IPS DF 6.9 (cell line): ENCODE measurements around the gene ENTPD1.
"Not testable (repeated sequence)": the region's sequence is repeated elsewhere in the genome, so short reads cannot be mapped to it uniquely, and the experiment has no call there.

ENCODE experiments used
- DNase-seq: peaks from one replicate; pipeline ENCODE4 v3.0.0-alpha.2; 2013; ENCODE audit warnings: low read depth, low spot score
- H3K27ac ChIP-seq: one replicate; pipeline ENCODE4 v1.5.1; 2013; ENCODE audit warnings: low read length, control low read depth
- H3K27me3 ChIP-seq: 2 replicates; pipeline ENCODE4 v1.6.1; 2013; ENCODE audit warnings: mild to moderate bottlenecking, low read length; ENCODE audit not compliant: control insufficient read depth, insufficient read depth
- H3K36me3 ChIP-seq: 2 replicates; pipeline ENCODE4 v1.6.1; 2013; ENCODE audit warnings: low read length; ENCODE audit not compliant: control insufficient read depth, insufficient read depth
- H3K4me1 ChIP-seq: 2 replicates; pipeline ENCODE4 v1.6.1; 2013; ENCODE audit warnings: low read length; ENCODE audit not compliant: control insufficient read depth, insufficient read depth
- H3K4me3 ChIP-seq: 2 replicates; pipeline ENCODE4 v1.5.1; 2013; ENCODE audit warnings: mild to moderate bottlenecking, low read length
- H3K9me3 ChIP-seq: 2 replicates; pipeline ENCODE4 v1.6.1; 2013; ENCODE audit warnings: low read length, inconsistent platforms; ENCODE audit not compliant: control insufficient read depth, insufficient read depth
- WGBS: extraction: QIAGEN DNeasy Blood & Tissue Kit; methylation state at CpG from one replicate; pipeline ENCODE4 v1.1.7; 2013; ENCODE audit warnings: mixed read lengths, missing lambda C conversion rate; ENCODE audit not compliant: insufficient read length, insufficient coverage; 5-methylcytosine and 5-hydroxymethylcytosine counted together

Gene ENTPD1

DNA sequence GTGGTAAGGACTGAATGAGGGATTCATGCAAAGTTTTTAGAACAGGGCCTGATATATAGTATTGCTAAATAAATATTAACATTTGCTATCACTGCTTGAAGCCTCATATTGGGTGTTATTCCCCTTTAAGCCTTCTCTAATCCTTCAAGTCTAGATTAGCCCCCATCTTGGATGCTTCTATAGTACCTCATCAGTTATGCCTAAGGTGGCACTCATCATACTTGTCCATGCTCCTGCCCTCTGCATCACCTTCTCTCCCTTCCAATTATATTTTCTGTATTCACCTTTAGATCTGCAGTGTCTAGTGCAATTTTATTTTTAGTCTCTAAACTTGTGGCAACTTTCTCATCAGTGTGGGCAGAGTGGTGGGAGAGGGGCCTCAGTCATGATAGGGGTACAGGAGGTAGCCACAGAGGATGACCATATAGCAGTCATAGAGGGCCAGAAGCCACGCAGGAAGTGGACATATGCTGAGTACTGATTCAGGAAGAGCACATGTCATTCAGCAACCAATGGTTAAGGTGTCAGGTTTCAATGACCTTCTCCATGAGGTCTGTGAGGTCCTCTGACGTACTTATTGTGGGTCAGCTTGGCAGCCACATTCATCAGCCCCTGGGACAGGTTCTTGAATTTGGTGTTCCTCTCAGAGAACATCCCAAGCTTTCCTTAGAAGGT, 2.5 kb downstream of the ENTPD1 start:
- Histone ChIP-seq H3K4me3 (no peak overlapping the region), H3K27ac (no peak overlapping the region), H3K9me3 (no peaks in the 10 kb centered on the region), H3K36me3 (no peaks in the 10 kb centered on the region), H3K4me1 (no peaks in the 10 kb centered on the region), H3K27me3 (no peaks in the 10 kb centered on the region)
- no CpG with 5 or more reads among the region's 2 CpGs for WGBS
- DNase-seq: no peak

DNA sequence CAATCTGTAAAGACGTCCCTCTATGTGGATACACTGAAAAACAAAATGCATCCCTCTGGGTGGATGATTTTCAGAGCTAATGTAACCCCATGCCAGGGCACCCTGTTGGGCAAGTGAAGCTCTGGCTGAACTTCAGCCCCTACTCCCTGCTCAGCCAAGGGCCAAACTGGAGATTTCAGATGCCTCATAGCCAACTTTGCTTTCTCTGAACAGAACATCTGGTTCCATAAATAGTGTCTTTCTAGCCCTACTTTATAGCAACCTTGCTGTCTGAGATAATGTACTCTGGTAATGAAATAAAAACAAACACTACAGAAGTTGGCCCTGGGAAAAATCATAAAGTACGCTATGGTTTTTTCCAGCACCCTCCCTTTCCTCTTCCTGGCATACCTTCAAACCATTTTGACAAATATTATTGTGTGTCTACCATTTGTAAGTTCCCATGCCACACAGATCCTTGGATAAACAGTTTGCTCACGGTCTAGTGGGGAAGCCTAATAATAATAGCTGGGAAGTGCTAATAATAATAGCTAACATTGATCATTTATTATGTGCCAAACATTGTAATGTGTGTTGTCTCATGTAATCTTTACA, 3.4 kb downstream of the ENTPD1 start:
- no peaks in the 10 kb centered on the region for H3K4me1 ChIP-seq
- WGBS: no CpG with 5 or more reads among the region's 3 CpGs
- no peaks in the 10 kb centered on the region for H3K27me3 ChIP-seq
- DNase-seq: no peak
- H3K36me3 ChIP-seq: no peaks in the 10 kb centered on the region
- no peak overlapping the region for H3K4me3 ChIP-seq
- no peaks in the 10 kb centered on the region for H3K9me3 ChIP-seq
- H3K27ac ChIP-seq: no peak overlapping the region

DNA sequence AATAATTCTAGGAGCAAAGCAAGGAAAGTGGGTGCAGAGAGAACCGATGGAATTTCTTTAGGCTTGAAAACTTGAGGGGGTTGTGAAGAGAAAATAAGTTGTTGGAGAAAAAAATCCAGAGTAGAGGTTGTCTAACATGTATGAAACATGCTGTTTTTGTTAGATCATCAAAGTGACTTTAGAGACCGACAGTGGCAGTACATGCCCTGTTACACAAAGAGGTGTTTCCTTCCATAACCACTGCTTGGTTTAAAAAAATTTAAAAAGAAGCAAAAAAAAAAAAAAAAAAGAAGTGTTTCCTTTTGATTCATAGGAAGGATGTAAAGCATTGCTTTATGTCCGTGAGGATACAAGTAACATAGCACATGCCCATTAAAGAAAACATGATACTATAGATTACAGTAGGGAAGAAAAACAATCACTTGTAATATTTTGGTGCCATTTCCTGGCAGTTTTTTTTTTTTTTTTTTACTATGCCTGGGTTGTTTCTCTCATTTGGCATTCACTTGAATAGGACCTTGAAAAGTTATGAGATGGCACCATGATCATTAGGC, 6.1 kb downstream of the ENTPD1 start:
- Histone ChIP-seq H3K27ac (no peak overlapping the region), H3K4me3 (no peak overlapping the region), H3K27me3 (no peaks in the 10 kb centered on the region), H3K9me3 (no peaks in the 10 kb centered on the region), H3K4me1 (no peaks in the 10 kb centered on the region), H3K36me3 (no peaks in the 10 kb centered on the region)
- whole genome bisulfite sequencing: 100% methylated on average over 1 of the region's 3 CpGs
- DNase-seq: no peak

DNA sequence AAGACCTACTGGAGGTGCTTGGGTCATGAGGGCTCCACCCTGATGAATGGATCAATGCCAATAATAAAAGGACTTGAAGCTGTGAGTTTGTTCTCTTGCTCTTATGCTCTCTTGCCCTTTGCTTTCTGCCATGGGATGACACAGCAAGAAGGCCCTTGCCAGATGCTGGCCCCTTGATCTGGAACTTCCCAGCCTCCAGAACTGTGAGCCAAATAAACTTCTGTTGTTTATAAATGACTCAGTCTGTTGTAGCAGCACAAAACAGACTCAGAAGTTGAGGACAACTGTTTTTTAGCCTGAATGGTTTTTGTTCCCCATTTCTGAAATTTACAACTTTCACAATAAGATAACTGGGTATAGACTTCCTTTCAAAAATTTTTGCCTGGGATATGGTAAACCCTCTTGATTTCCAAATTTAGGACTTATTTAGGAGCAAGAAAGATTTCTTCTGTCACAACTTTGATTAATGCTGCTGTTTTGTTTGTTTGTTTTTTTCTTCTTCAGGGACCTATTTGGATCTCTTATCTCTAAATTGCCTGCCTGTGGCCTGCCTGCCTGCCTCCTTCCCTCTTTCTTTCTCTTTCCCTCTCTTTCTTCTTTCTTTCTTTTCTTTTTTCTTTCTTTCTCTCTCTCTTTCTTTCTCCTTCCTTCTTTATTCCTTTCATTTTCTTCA, 12.1 kb downstream of the ENTPD1 start:
- no peak overlapping the region for H3K27ac ChIP-seq
- no peak for DNase-seq
- H3K36me3 ChIP-seq: no peaks in the 10 kb centered on the region
- no peak overlapping the region for H3K4me3 ChIP-seq
- H3K27me3 ChIP-seq: no peaks in the 10 kb centered on the region
- no peaks in the 10 kb centered on the region for H3K4me1 ChIP-seq
- no peaks in the 10 kb centered on the region for H3K9me3 ChIP-seq

DNA sequence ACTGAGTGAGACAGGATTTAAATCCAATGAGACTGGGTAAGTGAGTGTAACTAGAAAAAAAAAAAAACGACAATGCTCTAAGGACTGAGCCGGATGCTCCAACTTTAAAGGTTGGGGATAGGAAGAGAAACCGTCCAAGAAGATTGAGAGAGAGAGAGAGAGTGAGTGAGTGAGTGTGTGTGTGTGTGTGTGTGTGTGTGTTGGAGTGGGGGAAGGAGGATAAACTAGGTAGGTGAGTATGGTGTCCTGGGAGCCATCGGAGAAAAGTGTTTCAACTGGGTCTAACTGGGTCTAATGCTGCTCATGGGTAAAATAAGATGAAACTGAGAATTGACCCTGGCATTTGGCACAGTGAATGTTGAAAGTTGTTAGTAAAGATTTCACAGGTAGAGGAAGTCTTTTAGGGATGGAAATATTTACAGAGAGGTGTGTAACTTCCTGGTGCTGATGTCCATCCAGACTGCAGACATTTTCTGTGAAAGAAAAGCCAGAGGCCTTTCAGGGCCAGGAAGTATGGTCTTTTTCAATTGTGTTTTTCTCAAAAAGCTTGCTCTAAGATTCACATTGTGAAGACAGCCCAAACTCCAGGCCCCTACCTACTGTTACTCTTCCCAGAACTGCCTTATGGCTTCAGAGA, 14.2 kb downstream of the ENTPD1 start:
- H3K4me1 ChIP-seq: no peaks in the 10 kb centered on the region
- H3K9me3 ChIP-seq: no peaks in the 10 kb centered on the region
- H3K36me3 ChIP-seq: no peaks in the 10 kb centered on the region
- WGBS: no CpG with 5 or more reads among the region's 4 CpGs
- no peak overlapping the region for H3K27ac ChIP-seq
- H3K27me3 ChIP-seq: no peaks in the 10 kb centered on the region
- no peak overlapping the region for H3K4me3 ChIP-seq
- DNase-seq: no peak

DNA sequence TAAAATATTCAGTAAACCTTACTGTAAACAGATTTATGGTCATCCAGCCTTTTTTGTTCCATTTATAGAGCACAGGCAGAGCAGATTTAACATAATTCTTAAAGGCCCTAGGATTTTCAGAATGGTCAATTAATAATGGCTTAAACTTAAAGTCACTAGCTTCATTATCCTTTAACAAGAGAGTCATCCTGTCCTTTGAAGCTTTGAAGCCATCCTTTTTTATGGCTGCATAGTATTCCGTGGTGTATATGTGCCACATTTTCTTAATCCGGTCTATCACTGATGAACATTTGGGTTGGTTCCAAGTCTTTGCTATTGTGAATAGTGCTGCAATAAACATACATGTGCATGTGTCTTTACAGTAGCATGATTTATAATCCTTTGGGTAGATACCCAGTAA, 17.5 kb downstream of the ENTPD1 start:
- DNase-seq, H3K4me1 ChIP-seq, H3K36me3 ChIP-seq, H3K27me3 ChIP-seq, H3K27ac ChIP-seq, H3K4me3 ChIP-seq, H3K9me3 ChIP-seq: not testable (repeated sequence)
- WGBS: no CpG with 5 or more reads among the region's 2 CpGs

DNA sequence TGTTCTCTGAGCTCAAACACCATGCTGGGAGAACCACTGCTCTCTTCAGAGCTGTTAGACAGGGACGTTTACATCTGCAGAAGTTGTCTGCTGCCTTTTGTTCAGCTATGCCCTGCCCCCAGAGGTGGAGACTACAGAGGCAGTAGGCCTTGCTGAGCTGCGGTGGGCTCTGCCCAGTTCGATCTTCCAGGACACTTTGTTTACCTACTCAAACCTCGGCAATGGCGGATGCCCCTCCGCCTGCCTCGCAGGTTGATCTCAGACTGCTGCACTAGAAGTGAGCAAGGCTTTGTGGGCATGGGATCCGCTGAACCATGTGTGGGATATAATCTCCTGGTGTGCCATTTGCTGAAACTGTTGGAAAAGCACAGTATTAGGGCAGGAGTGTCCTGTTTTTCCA, 21.7 kb downstream of the ENTPD1 start:
- WGBS: no CpG with 5 or more reads among the region's 8 CpGs

DNA sequence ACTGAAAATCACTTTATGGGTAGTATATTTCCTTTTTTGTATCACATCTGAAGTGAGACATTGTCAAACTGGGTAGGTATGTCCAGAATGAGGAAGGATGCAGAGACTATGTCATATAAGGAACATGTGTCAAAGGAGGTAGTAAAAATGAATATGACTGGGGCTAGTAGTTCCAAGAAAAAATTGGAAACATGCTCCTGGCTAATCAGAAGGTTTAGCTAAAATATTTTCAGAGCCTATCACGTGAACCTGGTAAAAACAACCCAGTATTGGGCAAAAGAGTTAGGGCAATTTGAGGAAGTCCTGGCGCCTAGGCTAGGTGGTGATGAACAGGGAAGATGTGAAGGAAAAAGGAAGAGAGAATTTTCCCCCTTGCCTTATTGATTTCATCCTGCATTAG, 26.4 kb downstream of the ENTPD1 start:
- Histone ChIP-seq H3K4me3 (no peak overlapping the region), H3K36me3 (no peaks in the 10 kb centered on the region), H3K9me3 (no peaks in the 10 kb centered on the region), H3K27ac (no peak overlapping the region), H3K4me1 (no peaks in the 10 kb centered on the region), H3K27me3 (no peaks in the 10 kb centered on the region)
- DNase-seq: no peak
- no CpG with 5 or more reads among the region's 2 CpGs for WGBS

More for the DNA sequence above, 21.7 kb downstream of the ENTPD1 start:
- H3K36me3 ChIP-seq, H3K27ac ChIP-seq, H3K4me1 ChIP-seq, H3K4me3 ChIP-seq, H3K27me3 ChIP-seq, H3K9me3 ChIP-seq, DNase-seq: not testable (repeated sequence)

DNA sequence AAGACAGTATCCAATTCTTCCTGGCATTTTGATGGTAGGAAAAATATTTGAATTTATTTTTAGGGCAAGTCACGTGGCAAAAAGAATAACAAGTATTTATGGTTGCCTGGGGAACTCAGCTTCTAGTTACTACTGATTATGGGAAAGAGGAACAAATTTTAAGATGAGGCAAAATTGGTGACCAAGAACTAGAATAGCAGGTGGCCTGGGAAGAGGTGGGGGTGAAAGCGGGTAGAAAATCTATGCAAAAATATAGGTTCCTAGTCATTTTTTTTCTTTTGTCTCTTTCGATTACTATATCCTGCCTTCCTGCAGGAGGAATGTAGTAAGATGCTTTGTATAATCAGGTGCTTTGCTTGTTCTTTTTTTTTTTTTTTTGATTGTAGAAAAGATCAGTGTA, 27.8 kb downstream of the ENTPD1 start:
- no peak overlapping the region for H3K27ac ChIP-seq
- no peaks in the 10 kb centered on the region for H3K4me1 ChIP-seq
- H3K4me3 ChIP-seq: no peak overlapping the region
- no peaks in the 10 kb centered on the region for H3K27me3 ChIP-seq
- DNase-seq: no peak
- no CpG with 5 or more reads among the region's 3 CpGs for WGBS
- H3K9me3 ChIP-seq: no peaks in the 10 kb centered on the region
- no peaks in the 10 kb centered on the region for H3K36me3 ChIP-seq

DNA sequence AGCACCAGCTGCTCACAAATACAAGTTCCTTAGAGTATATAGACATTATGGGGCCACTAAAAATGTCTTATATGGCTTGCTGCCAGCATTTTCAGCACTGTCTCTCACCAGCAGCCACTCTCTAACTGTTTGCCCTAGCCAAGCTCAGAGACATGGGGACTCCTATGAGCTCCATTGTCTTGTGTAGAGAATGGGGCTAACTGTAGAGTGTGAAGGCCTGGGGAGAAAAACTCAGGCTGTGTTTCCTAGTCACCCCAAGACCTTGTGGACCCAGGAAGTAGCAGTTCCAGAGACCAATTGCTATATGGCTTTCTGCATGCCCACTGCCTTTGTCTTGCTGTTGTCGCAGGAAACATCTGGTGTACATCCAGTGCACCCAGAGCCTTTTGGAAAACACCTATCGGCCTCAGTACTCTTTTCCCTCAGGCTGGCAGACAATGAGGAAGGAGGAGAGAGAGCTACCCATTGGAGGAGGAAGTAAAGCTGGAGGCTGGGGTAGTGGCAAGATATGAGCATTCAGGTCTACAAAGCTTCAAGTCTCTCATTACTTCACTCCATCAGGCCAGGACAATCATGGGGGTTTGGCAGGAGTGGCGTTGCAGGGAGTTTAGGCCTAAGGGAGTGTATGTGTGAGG, 28.4 kb downstream of the ENTPD1 start:
- no peaks in the 10 kb centered on the region for H3K36me3 ChIP-seq
- no peaks in the 10 kb centered on the region for H3K27me3 ChIP-seq
- DNase-seq: no peak
- no peak overlapping the region for H3K27ac ChIP-seq
- H3K9me3 ChIP-seq: no peaks in the 10 kb centered on the region
- WGBS: no CpG with 5 or more reads among the region's 3 CpGs
- H3K4me3 ChIP-seq: no peak overlapping the region
- no peaks in the 10 kb centered on the region for H3K4me1 ChIP-seq
